Natural killer cell (primary cell): ENCODE data around the gene KCNJ6. TPM values are rescaled to one million over a fixed set of nuclear protein-coding genes. Genes with fewer than 3 reads are reported as not detected.
"Not testable (repeated sequence)": the region's sequence is repeated elsewhere in the genome, so short reads cannot be mapped to it uniquely, and the experiment has no call there.

ENCODE experiments used
- ATAC-seq, 3 donors: fragments of 150-1000 bp in 2 of 3; fragments of 200-7000 bp in 1 of 3; cut with Tn5 transposase; 1 replicate in 1 of 3; 2 replicates in 2 of 3; pipeline ENCODE4 v1.10.0; 2021; ENCODE audit warnings: mild to moderate bottlenecking in 2 of 3, moderate library complexity in 2 of 3
- DNase-seq, 2 donors: peaks; one replicate each; pipeline versions ENCODE4 v3.0.0 to v3.0.0-alpha.2; 2013 to 2021; ENCODE audit warnings: mixed read lengths in 1 of 2
- H3K27ac ChIP-seq: one replicate; pipeline ENCODE4 v1.5.1; 2013; ENCODE audit warnings: mild to moderate bottlenecking, low read length
- H3K27me3 ChIP-seq: one replicate; pipeline ENCODE4 v1.6.1; 2013; ENCODE audit warnings: low read length; ENCODE audit not compliant: control insufficient read depth, insufficient read depth
- H3K36me3 ChIP-seq: one replicate; pipeline ENCODE4 v1.6.1; 2013; ENCODE audit warnings: low read length; ENCODE audit not compliant: control insufficient read depth, insufficient read depth
- H3K4me1 ChIP-seq: one replicate; pipeline ENCODE4 v1.6.1; 2013; ENCODE audit warnings: low read length; ENCODE audit not compliant: control insufficient read depth, insufficient read depth
- H3K4me3 ChIP-seq: one replicate; pipeline ENCODE4 v1.5.1; 2013; ENCODE audit warnings: low read length
- H3K9me3 ChIP-seq: one replicate; pipeline ENCODE4 v1.6.1; 2013; ENCODE audit warnings: low read length; ENCODE audit not compliant: control insufficient read depth, insufficient read depth
- H3K27ac Mint-ChIP-seq, 2 donors: one replicate each; pipeline ENCODE4 v1.8.0; 2022; ENCODE audit warnings: mild to moderate bottlenecking in 2 of 2, mixed read lengths in 2 of 2, moderate library complexity in 1 of 2
- H3K27me3 Mint-ChIP-seq, 2 donors: one replicate each; pipeline ENCODE4 v1.8.0; 2022; ENCODE audit warnings: low read depth in 2 of 2, mixed read lengths in 2 of 2
- H3K36me3 Mint-ChIP-seq: one replicate; pipeline ENCODE4 v1.8.0; 2022; ENCODE audit warnings: mixed read lengths
- H3K4me1 Mint-ChIP-seq, 2 donors: one replicate each; pipeline ENCODE4 v1.8.0; 2022; ENCODE audit warnings: mixed read lengths in 2 of 2
- H3K4me3 Mint-ChIP-seq: one replicate; pipeline ENCODE4 v1.8.0; 2022; ENCODE audit warnings: mild to moderate bottlenecking, moderate library complexity, mixed read lengths
- H3K9me3 Mint-ChIP-seq, 2 donors: one replicate each; pipeline ENCODE4 v1.8.0; 2022; ENCODE audit warnings: mixed read lengths in 2 of 2
- WGBS: methylation state at CpG from one replicate; pipeline ENCODE4 v1.1.7; 2013; ENCODE audit warnings: missing lambda C conversion rate; ENCODE audit not compliant: insufficient coverage; 5-methylcytosine and 5-hydroxymethylcytosine counted together
- intact Hi-C: fragments of 100-400 bp; cut with micrococcal nuclease; formaldehyde crosslinking; loops from one replicate; pipeline ENCODE4 v1.14.2; 2022
- total RNA-seq, 4 donors: library from RNA; stranded (reverse); fragments of 120-200 nt in 1 of 4; gene quantifications; one replicate each; pipeline versions ENCODE4 v1.2.3 to v1.2.4, GENCODE V29; 2013 to 2022
- TF ChIP-seq, protein P1 (sequence below): fragments of 200-600 bp; IDR thresholded peaks from one replicate; pipeline ENCODE4 v1.8.0; 2022; ENCODE audit warnings: antibody characterized with exemption

The KCNJ6 gene
- total RNA-seq, 3 donors from 2014 or later (not counting 1 experiment from before 2014, with no cell fraction given): not detected

DNA sequence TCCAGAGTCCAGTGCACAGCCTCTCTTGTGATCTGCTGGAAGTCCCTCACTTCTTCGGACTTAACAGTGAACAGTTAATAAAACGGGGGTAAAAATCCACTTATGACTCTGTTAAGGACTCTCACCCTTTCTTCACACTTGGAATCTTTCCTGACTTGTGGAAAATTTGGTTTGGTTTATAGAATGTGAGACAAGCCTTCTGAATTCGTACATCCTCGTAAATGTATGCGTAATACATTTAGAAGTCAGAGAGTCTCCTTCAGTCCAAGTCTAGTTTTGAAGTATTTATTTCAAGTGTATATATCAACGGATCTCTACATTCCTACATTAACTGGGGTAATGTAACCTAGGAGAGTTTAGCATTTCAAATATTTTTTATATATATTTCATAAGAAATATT, 270.4 kb downstream of the KCNJ6 start:
- H3K4me3 Mint-ChIP-seq: no peak overlapping the region
- DNase-seq (no peak), ATAC-seq (no peak)
- H3K27me3 ChIP-seq: no peaks in the 10 kb centered on the region
- no peaks in the 10 kb centered on the region for H3K36me3 ChIP-seq
- H3K4me3 ChIP-seq: no peak overlapping the region
- peaks cover 19 to 20% of the 10 kb centered on the region in 2 donors for H3K27me3 Mint-ChIP-seq
- TF ChIP-seq, protein P1, sequence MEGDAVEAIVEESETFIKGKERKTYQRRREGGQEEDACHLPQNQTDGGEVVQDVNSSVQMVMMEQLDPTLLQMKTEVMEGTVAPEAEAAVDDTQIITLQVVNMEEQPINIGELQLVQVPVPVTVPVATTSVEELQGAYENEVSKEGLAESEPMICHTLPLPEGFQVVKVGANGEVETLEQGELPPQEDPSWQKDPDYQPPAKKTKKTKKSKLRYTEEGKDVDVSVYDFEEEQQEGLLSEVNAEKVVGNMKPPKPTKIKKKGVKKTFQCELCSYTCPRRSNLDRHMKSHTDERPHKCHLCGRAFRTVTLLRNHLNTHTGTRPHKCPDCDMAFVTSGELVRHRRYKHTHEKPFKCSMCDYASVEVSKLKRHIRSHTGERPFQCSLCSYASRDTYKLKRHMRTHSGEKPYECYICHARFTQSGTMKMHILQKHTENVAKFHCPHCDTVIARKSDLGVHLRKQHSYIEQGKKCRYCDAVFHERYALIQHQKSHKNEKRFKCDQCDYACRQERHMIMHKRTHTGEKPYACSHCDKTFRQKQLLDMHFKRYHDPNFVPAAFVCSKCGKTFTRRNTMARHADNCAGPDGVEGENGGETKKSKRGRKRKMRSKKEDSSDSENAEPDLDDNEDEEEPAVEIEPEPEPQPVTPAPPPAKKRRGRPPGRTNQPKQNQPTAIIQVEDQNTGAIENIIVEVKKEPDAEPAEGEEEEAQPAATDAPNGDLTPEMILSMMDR: no peak
- H3K9me3 Mint-ChIP-seq: no peaks in the 10 kb centered on the region
- H3K36me3 Mint-ChIP-seq: no peaks in the 10 kb centered on the region
- H3K27ac Mint-ChIP-seq: no peak overlapping the region
- intact Hi-C loops: no loop called here
- WGBS: 78% methylated on average over 2 of the region's 6 CpGs
- no peaks in the 10 kb centered on the region for H3K9me3 ChIP-seq
- no peaks in the 10 kb centered on the region for H3K4me1 Mint-ChIP-seq
- no peak overlapping the region for H3K27ac ChIP-seq
- no peaks in the 10 kb centered on the region for H3K4me1 ChIP-seq

DNA sequence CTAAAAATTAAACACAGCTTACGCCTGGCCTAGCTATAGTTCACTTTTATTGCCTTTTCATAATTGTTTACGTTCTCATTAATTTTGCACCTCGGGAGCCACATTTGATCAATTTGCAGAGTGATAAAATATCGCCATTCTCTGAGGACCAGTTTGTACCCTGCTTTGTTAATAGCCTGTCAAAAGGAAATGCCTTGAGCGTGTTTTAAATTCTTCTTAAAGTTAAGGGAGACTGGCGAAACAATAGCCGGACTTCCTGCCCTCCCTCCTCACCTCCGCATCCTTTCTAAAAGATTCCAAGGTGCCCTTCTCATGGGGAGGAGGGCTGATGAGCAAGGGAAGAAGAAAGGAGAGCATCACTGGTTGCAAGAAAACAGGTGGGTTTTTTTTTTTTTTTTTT, 271.6 kb downstream of the KCNJ6 start:
- H3K27ac ChIP-seq: no peak overlapping the region
- Mint-ChIP-seq H3K27me3 (peaks cover 27 to 31% of the 10 kb centered on the region in 2 donors), H3K4me3 (no peak overlapping the region), H3K36me3 (no peaks in the 10 kb centered on the region), H3K4me1 (no peaks in the 10 kb centered on the region), H3K27ac (no peak overlapping the region), H3K9me3 (no peaks in the 10 kb centered on the region)
- no peaks in the 10 kb centered on the region for H3K4me1 ChIP-seq
- ATAC-seq (no peak), DNase-seq (no peak)
- TF ChIP-seq, protein P1: no peak
- no peaks in the 10 kb centered on the region for H3K27me3 ChIP-seq
- no peaks in the 10 kb centered on the region for H3K36me3 ChIP-seq
- H3K9me3 ChIP-seq: no peaks in the 10 kb centered on the region
- no peak overlapping the region for H3K4me3 ChIP-seq
- WGBS: 54% methylated on average over 5 of the region's 8 CpGs
- intact Hi-C loops: no loop called here

DNA sequence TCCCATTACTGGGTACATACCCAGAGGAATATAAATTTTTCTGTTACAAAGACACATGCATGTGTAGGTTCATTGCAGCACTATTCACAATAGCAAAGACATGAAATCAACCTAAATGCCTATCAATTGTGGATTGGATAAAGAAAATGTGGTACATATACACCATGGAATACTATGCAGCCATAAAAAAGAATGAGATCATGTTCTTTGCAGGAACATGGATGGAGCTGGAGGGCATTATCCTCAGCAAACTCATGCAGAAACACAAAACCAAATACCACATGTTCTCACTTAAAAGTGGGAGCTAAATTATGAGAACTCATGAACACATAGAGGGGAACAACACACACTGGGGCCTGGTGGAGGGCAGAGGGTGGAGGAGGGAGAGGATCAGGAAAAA, 272.4 kb downstream of the KCNJ6 start:
- H3K27ac ChIP-seq, H3K36me3 Mint-ChIP-seq, H3K27me3 ChIP-seq, H3K9me3 Mint-ChIP-seq, DNase-seq, H3K4me3 Mint-ChIP-seq, H3K4me1 ChIP-seq, H3K4me1 Mint-ChIP-seq, H3K4me3 ChIP-seq, intact Hi-C loops, H3K27ac Mint-ChIP-seq, H3K9me3 ChIP-seq, H3K36me3 ChIP-seq, ATAC-seq: not testable (repeated sequence)
- H3K27me3 Mint-ChIP-seq: peaks cover 33 to 39% of the 10 kb centered on the region in 2 donors

DNA sequence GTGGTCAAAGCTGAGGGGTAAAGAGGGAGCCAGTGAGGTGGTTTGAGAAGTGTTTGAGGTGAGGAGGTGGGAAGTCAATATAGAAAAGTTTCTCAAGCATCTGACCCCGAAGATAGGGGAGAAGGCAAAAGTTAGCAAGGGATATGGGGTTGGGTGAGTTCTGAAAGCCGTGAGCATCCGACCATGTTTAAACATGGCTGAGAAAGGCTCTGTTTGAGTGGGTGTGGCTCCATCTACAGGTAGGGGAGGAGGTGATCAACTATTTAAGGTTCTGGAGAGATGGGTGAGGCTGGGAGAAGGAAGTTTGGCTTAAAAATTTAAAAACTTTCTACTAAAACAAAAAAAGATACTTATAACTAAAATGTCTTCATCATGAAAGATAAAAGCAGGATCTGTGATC, 273.8 kb downstream of the KCNJ6 start:
- TF ChIP-seq, protein P1: no peak
- ATAC-seq: peak in 1 of 3 donors; percentile 29

More for the DNA sequence above, 273.8 kb downstream of the KCNJ6 start:
- Mint-ChIP-seq H3K9me3 (no peaks in the 10 kb centered on the region), H3K4me3 (no peak overlapping the region), H3K36me3 (no peaks in the 10 kb centered on the region), H3K27me3 (peaks cover 38 to 46% of the 10 kb centered on the region in 2 donors), H3K27ac (no peak overlapping the region), H3K4me1 (no peaks in the 10 kb centered on the region)
- Histone ChIP-seq H3K4me1 (no peaks in the 10 kb centered on the region), H3K27ac (no peak overlapping the region), H3K4me3 (no peak overlapping the region), H3K36me3 (no peaks in the 10 kb centered on the region), H3K9me3 (no peaks in the 10 kb centered on the region), H3K27me3 (no peaks in the 10 kb centered on the region)
- DNase-seq: peak in 1 of 2 donors; percentile 58
- intact Hi-C loops: no loop called here
- 67% methylated on average over 3 of the region's 3 CpGs for WGBS
